GM21619 (cell line): ENCODE results near the gene MPRIP.

Experiments
- ATAC-seq: cut with Tn5 transposase; IDR thresholded peaks from one replicate; pipeline ENCODE4 v1.9.1; 2021; ENCODE audit not compliant: unreplicated experiment

The MPRIP gene

DNA sequence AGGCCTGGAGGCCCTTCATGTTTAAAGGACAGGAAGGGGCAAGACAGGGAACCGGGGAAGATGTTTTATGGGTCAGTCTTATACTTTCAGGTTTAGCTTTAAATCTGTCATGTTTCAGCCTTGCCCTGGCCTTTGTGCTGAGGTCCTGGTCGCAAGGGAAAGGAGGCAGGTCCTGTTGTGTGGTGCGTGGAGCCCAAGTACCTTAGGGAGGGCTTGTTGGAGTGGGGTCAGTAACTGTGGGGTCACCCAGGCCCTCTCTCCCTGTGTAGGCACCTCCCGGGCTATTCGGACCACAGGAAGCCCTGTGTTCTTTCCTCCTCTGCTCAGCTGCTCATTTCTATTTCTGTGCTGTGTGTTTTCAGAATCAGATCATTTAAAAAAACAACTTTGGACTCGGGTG lies 42.7 kb downstream of the MPRIP start:
- ATAC-seq = no peak

DNA sequence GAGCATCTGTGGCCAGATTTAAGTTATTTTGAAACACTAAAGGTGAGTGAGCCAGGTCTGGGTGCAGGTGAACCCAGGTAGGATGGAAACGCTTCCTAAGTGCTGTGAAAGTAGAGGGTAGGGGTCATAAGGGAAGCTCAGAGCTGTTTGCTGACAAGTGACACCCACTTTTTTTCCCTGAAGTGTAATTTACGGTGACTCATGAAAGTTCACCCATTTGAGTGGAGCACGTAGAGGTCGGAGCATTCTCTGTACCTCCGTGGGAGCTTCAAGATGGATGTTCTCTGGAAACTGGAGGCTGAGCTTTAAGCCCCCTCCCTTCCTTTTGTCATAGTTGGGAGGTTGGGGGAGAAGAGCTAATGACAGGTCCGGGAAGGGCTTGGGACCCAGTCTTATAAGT lies 44.3 kb downstream of the MPRIP start:
- ATAC-seq = no peak

DNA sequence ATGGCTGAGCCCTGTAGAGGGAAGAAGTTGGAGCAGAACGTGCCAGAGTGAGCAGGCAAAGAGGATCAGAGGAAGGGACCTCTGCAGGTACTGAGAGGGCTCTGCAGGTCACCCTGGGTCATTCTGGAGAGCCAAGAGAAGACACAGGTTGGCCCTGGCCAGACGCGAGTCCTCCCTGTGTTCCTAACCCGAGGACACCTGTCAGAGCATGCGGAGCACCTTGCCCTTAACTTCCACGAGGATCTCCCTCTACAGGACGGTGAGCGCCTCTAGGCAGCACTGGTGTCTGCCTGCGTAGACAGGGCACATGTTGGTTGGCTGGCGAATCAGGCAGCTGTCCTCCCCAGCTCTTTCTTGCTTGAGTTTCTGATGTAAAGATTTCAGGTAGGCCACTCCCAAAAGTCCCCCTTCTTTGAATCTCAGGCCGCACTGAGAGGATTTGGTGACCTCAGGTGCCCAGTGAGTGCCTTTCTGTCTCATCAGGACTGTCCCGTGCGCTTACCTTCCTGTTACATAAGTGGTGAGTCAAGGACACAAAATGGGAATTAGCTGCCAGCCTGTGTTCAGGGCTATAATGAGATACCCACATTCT lies 45.3 kb downstream of the MPRIP start:
- no peak for ATAC-seq

DNA sequence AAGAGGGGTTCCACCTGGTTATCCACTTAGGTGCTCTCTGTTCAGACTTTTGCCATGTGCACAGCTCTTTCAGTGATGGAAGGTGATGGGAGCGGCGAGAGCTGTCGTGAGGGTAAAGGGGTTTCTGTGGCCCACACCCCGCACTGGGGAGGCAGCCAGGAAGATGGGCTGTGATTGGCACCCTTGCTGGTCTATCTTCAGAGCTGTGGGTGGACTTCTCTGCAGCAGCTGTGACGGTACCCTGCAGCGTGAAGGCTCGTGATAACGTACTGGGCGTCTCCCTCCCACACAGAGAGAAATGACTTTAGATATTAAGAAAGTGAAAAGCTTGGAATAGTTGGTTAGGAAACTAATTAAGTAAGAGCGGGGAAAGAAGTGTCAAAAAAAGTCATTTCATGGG lies 45.8 kb downstream of the MPRIP start:
- no peak for ATAC-seq

DNA sequence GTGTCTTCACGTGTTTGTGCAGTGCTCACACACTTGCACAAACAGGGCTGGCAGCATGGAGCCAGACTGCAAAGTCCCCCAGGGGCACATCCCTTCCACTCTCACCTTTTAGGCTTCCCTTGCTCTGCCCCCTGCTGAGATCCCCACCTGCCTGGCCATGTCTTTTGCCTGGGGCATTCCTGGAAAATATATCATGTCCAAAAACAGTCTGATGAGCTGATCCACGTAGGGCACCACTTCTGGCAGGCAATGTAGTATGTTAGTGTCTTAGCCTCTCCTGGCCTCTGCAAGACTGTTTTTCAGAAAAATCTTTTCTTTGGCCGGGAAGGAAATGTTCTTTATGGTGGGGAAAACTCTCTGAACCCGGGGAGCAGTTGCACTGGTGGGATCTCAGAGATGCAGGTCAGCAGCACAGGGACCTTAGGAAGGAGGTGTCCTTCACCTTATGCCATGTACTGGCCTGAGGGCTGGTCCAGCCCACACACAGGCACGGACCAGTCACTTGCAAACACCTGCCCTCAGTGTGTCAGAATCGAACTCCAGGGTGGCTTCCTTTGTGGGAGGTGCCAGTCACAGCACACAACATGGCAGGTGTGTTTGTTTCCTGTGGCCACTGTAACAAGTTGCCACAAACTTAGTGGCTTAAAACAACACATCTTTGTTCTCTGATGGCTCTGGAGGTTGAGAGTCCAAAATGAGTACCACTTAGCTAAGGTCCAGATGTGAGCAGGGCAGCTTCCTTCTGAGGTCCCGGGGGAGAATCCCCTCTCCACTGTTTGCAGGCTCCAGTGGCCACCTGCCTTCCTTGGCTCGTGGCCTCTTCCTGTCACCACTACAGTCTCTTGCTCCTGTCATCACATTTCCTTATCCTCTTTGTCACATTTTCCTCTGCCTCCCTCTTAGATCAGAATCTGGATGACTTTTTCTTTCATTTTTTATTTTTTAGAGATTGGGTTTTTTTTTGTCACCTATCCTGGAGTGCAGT lies 46.6 kb downstream of the MPRIP start:
- no peak for ATAC-seq

DNA sequence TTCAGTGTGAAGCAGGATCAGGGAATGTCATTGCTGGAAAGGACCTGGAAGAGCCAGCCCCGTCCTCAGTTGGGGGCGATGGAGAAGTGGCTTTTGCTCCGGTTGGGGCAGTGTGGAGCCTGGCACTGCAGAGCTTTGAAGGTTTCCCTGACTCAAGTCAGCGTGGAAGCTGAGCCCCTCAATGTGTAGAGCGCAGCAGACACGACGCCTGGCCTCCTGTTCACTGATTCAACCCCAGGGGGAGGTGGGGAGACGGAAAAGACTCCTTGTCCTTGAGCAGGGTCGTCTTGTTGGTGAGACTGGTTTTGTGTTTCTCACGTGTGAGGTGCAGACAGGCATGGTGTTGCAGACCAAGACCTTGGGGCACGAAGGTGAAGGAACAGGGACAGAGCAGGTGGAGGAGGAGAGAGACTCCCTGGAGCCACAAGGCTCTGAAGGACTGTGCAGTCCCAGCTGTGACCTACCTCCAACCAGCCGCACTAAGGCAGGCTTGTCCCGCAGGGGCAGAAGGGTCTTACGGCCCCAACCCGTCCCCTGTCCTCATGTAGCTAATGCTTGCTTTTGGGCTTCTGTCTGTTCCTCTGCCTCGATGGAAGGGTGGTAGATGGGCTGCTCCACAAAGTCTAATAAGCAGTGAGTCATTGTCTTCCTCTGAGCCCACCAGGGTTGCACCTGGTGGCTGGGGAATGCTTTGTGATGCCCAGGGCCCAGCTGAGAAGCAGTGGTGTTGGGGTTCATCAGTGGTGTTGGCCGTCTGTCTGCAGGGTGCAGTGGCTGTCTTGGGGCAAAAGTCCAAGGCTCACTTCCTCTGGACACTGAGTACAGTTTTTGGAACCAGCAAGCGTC lies 47.8 kb downstream of the MPRIP start:
- no peak for ATAC-seq

DNA sequence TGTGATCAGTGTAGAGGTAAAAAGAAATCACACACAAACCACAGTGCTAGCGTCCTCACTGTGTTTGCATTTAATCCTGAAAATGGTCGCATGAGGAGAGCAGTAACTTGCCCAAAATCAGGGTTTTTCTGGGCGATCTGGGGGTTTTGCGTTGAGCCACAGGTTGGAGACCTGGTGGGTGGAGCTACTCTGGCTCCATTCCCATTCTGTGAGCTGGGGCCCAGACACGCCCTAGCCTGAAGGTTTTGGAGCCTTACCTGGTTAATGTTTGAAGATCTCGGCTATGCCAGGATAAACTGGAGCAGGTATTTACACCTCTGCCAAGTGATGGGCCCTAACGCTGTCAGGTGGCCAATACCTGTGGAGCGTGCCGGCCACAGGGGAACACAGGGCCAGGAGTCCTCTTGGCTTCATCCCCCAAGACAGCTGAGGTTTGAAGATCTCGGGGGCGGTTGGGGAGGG lies 48.4 kb downstream of the MPRIP start:
- ATAC-seq = no peak

DNA sequence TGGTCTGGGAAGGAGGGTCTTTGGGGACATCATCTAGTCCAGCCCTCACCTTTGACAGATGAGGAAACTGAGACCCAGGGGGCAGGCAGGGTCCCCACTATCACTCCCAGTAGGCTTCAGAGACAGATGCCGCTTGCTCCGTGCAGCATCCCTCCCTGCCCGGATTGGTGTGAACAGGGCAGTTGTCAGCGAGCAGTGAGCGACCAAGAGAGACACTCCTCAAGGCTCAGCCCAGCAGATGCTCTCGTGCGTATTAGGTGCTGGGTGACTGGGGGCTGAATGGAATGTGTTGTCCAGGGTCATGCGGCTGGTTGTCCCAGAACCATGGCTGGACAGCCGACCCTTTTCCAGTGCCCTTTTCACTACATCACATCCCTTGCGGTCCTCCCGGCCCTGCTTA lies 49.0 kb downstream of the MPRIP start:
- ATAC-seq = no peak

DNA sequence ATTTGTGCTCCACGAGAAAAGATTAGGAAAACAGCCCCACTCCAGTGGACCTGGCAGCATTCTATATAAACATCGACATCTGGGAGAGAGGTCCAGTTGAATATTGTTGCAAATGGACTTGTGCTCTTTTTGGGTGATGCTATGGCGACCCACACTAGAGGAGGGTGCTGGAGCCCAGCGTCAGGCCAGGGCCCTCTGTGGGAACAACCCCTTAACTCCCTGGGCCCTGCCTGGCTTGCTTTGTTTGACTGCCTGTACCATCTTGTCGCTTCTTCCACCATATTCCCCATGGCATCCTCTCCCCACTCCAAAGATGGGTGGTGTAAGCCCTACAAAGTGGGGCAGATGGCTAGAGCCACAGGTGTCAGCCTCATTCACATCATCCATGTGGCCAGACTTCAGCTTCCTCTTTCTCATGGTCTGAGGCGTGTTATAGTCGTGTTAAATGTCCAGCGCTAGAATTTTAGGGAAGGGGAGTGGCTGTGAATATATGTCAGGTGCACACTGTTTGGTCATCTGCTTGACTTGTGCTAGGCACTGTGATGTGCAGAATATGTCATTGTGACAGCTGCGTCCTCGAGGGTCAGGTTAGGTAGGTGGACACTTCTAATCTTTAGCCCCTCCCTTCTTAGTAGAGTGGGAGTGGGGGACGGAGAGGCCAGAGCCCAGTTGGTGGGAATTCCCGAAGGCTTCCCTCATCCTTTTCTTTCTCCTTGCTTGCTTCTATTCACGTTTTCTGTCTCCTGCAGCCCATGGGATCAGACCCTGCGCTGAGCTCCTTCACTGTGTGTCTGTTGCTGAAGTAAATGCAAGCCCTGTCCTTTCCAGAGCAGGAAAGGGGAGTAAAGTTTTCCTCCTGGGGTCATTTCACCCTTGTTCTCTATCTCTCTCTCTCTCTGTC lies 49.8 kb downstream of the MPRIP start:
- ATAC-seq = no peak

DNA sequence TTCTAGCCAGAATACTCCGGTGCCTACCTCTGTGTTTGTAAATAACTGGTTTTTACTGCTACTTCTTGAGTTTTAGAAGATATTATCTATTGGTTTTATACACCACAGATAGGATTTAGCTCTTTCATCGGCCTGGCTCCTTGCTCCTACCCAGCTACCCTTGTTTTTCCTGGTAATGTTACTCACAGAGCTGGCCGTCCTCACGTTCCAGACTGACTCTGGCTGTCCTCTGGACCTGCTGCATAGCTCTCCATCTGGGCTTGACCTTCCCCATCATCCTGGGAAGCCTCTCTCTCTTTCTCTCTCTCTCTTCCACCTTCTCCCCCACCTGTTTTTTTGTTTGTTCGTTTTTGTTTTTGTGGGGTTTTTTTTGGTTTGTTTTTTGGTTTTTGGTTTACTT lies 51.5 kb downstream of the MPRIP start:
- ATAC-seq = no peak

DNA sequence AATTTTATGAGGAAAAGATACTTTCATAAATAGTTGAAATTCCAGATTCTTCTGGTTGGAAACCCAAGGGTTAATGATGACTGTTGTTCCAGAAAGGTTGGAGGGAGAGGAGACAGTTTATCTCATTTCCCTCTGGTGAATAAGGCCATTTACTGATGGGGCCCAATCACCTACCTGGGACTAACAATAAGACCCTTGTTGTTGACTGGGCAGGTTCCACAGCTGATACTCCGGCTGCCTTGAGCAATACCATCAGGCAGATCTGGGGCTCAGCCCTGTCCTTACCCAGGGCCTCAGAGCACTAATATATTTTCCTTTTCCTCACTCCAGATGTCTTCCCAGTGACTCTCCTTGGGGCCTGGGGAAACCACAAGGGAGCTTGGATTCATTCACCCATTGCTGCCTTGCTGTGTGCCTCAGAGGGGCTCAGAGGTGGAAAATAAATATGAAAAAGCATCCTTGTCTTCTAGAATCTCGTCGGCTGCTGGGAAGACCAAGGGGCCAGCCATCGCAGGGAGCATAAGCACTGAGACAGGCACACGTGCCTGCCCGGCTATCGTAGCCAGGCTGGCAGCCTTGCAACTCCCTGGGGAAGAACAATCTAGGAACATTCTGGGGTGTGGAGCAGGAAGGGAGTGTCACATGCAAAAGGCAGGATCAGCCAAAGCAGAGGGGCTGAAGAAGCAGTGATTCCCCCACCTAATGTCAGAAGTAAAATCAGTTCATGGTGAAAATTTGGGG lies 54.4 kb downstream of the MPRIP start:
- ATAC-seq = no peak

DNA sequence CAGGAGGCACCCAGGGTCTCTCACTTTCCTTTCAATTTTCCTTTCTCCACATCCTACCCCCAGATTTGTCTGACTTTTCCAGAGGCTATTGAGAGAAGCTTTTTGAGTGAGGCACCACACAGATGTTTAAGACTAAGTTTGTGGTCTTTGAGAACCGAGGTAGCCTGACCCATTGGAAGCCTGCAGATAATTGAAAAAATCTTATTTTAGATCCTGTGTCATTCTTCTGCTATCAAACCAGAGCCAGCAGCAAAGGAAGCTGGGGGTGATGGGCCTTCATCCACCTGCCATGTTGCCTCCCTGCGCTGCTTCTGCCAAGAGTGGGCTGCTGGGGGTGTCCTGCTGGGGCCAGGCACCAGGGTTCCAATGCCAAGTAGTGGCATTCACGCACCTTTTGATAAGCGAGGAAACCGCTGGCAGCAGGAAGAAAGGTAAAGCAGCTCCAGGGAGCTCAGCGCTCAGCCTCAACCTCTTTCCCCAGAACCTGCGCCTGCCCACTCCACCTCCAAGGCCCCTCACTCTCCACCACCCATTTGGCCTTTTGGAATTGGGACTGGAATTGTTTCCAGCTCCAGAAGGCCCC lies 55.6 kb downstream of the MPRIP start:
- no peak for ATAC-seq

DNA sequence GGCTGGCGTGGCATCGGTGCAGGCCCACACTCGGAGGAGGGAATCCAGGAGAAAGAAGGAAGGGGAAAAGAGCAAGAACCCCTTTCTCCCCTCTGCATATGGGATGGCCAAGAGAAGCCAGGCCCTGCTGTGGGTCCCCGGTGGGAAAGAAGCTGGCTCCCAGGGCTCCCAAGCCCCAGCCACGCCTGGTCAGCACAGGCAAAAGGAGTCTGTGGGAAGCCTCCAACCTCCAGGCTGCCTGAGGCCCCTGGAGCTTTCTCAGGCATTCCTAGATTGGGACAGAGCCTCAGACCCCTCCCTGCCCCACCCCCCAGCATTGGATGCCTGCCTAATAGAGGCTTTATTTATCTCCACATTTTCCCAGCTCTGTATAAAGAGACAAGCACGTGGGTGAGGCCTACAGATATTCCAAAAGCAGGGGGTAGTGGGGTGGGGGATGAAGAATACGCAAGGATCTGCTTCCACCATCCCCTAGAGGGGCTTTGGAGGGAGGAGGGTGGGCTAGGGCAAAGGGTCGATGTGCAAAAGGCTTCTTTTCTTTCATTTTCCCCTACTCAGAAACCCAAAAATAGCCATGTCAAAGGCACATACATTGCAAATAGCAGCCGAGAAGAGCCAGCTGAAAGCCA lies 56.4 kb downstream of the MPRIP start:
- no peak for ATAC-seq

DNA sequence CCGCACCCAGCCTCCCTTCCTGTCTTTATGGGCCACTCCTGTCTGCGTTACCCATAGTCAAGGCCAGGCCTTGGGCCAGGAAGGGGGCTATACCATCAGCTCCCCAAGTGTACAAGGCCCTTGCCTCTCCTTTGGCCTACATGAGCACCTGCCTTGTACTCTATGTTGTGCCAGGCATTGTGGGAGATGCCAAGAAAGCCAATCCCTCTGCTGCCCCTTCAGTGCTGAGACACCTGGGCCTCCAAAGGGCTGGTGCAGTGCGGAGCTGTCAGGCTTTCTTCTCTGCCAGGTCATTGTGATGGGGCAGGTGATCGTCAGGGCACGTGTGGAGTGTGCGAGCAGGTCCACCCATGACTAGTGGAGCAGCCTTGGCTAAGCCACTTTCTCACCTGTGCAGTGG lies 59.9 kb downstream of the MPRIP start:
- ATAC-seq = no peak

DNA sequence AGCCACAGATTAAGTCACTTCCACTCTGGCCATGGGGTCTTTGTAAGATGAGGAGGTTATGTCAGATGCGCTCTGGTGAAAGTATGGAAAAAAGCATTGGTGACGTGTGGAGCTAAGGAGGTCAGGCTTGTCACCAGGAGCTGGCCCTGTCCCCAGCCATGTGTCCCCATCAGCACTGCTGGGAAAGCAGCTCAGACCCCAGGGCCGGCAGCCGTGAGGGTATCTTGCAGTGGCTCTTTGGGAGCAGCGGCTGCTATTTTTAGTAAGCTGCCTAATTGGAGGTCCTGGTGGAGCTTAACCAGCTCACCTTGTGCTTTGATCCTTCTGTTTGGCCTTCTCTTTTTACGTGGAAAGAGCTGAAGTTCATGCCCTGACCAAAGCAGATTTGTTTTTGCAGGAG lies 60.9 kb downstream of the MPRIP start:
- no peak for ATAC-seq

DNA sequence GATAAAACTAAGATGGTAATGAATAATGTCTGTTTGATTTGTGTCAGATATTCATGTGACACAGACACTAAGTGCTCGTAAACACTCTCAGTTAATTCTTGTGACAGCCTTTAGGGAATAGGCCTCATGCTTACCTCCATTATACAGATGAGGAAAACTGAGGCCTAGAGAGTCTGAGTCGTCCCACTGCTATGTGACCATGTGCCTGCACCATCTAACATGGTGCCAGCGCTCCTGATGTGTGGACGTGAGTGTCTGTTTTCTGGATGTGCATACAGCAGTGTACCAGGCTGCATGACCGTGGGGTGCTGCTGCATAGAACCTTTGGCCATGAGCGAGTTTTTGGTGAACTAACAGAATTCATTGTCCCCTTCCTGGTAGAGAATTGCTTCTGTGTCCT lies 61.8 kb downstream of the MPRIP start:
- no peak for ATAC-seq

DNA sequence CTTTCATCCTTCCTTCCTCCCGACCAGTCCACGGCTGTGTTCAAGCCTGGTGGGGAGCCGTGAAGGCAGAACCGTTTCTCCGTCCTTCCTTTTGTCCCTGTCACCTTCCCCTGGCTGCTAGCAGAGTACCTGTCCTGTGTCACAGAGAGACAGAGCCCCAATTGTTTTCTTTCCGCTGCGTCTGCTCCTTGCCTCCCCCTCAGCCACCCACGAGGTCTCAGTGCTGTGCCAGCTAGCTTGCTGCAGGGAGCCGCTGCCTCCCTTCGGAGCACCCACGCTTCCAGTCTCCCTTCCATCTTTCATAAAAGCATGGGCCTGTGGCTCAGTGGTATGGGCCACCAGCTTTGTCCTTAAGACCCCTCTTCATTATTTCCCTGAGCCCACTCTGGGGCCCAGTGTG lies 62.2 kb downstream of the MPRIP start:
- ATAC-seq = no peak

DNA sequence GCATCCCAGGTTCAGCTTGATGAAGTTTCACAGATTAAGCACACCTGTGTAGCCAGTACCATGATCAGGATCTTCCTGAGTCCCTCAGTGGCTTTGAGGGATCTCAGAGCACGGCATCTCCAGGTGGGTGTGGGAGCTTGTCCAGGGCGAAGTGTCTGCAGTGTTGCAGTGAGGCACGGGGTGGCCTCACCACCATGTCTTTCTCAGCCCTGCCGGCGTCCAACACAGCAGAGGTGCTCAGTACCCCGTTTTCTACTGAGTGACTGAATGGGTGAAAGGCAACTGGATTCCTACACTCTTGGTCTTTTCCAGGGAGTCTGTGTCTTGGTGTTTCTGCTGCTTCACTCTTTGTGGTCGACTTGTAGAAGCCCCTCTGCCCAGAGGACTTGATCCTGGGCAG lies 63.7 kb downstream of the MPRIP start:
- ATAC-seq = no peak

DNA sequence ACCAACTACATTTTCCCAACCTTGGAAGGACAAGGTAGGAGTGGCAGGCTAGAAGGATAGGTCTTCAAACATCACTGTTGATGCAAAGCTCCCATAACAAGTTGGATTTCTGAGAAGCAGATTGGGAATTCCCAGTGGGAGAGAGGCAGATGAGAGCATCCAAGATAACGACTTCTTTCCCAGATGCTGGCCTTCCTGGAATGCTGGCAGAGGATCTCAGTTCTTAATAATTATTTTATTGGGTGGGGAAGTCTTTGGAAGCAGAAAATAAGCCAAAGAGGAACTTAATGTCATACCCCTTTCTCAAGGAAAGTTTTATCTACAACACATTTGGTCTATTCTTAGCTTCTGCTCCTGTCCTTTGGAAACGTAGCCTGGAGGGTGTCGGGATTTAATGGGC lies 64.5 kb downstream of the MPRIP start:
- no peak for ATAC-seq
